Hepatocyte (in vitro differentiated cells): Measurements from ENCODE around the gene ZNF514. TPM values are rescaled to one million over a fixed set of nuclear protein-coding genes. Genes with fewer than 3 reads are reported as not detected.

Experiments
- DNase-seq: peaks from one replicate; pipeline ENCODE4 v3.0.0-alpha.2; 2016; ENCODE audit warnings: low spot score
- H2AFZ ChIP-seq: fragments of 200-600 bp; sonication (generic); 2 replicates; pipeline ENCODE4 v1.6.0; 2016; ENCODE audit warnings: antibody characterized with exemption, mild to moderate bottlenecking
- H3K27ac ChIP-seq: fragments of 200-600 bp; sonication (generic); 2 replicates; pipeline ENCODE4 v1.5.1; 2016; ENCODE audit warnings: mild to moderate bottlenecking
- H3K27me3 ChIP-seq: fragments of 200-600 bp; sonication (generic); 2 replicates; pipeline ENCODE4 v1.6.1; 2016
- H3K36me3 ChIP-seq: fragments of 200-600 bp; sonication (generic); replicated peaks from 2 replicates; pipeline ENCODE4 v1.5.1; 2016; ENCODE audit warnings: low read depth; ENCODE audit not compliant: insufficient read depth
- H3K4me1 ChIP-seq: fragments of 200-600 bp; sonication (generic); 2 replicates; pipeline ENCODE4 v1.5.1; 2016; ENCODE audit warnings: mild to moderate bottlenecking, moderate library complexity; ENCODE audit not compliant: insufficient read depth
- H3K4me2 ChIP-seq: fragments of 200-600 bp; sonication (generic); 2 replicates; pipeline ENCODE4 v1.6.0; 2016
- H3K4me3 ChIP-seq: fragments of 200-600 bp; sonication (generic); 2 replicates; pipeline ENCODE4 v1.5.1; 2016; ENCODE audit warnings: mild to moderate bottlenecking
- H3K79me2 ChIP-seq: fragments of 200-600 bp; sonication (generic); 2 replicates; pipeline ENCODE4 v1.6.0; 2017; ENCODE audit warnings: mild to moderate bottlenecking
- H3K9me2 ChIP-seq: fragments of 200-600 bp; sonication (generic); replicated peaks from 2 replicates; pipeline ENCODE4 v1.6.0; 2017; ENCODE audit warnings: mild to moderate bottlenecking; ENCODE audit not compliant: insufficient read depth
- H3K9me3 ChIP-seq: fragments of 200-600 bp; sonication (generic); 2 replicates; pipeline ENCODE4 v1.5.1; 2016; ENCODE audit warnings: low read depth, mild to moderate bottlenecking
- H4K20me1 ChIP-seq: fragments of 200-600 bp; sonication (generic); 2 replicates; pipeline ENCODE4 v1.6.0; 2016; ENCODE audit warnings: mild to moderate bottlenecking; ENCODE audit not compliant: insufficient read depth, poor library complexity, severe bottlenecking
- EZH2 ChIP-seq: fragments of 200-600 bp; sonication (generic); IDR thresholded peaks from 2 replicates; pipeline ENCODE4 v1.6.1; 2016; ENCODE audit warnings: antibody characterized with exemption, mild to moderate bottlenecking, borderline replicate concordance
- EZH2phosphoT487 ChIP-seq: fragments of 200-600 bp; sonication (generic); IDR thresholded peaks from one replicate; pipeline ENCODE4 v1.6.1; 2018; ENCODE audit warnings: antibody characterized with exemption, mild to moderate bottlenecking, low read depth, moderate library complexity; ENCODE audit not compliant: unreplicated experiment, severe bottlenecking
- WGBS: methylation state at CpG from one replicate; pipeline ENCODE4 v1.1.6; 2016; ENCODE audit warnings: low lambda C conversion rate; ENCODE audit errors: missing lambda C conversion rate; 5-methylcytosine and 5-hydroxymethylcytosine counted together
- polyA plus RNA-seq: library from polyadenylated mRNA; unstranded; fragments of >200 nt; fragmentation: Nextera tagmentation; extraction: Ambion mirVana; gene quantifications from 2 replicates; pipeline ENCODE4 v1.2.1, GENCODE V29; 2016
- total RNA-seq: library from RNA; depleted of rRNA; stranded (reverse); fragments of >200 nt; gene quantifications from 2 replicates; pipeline ENCODE4 v1.2.3, GENCODE V29; 2014
- TF ChIP-seq, protein P1 (sequence below): fragments of 200-600 bp; sonication (generic); IDR thresholded peaks from 2 replicates; pipeline ENCODE4 v1.5.1; 2016; ENCODE audit warnings: antibody characterized with exemption, mild to moderate bottlenecking; ENCODE audit not compliant: poor library complexity

The ZNF514 gene
- total and polyA plus RNA-seq, 2 experiments from 2014 or later = 4.2 to 14.6 TPM

DNA sequence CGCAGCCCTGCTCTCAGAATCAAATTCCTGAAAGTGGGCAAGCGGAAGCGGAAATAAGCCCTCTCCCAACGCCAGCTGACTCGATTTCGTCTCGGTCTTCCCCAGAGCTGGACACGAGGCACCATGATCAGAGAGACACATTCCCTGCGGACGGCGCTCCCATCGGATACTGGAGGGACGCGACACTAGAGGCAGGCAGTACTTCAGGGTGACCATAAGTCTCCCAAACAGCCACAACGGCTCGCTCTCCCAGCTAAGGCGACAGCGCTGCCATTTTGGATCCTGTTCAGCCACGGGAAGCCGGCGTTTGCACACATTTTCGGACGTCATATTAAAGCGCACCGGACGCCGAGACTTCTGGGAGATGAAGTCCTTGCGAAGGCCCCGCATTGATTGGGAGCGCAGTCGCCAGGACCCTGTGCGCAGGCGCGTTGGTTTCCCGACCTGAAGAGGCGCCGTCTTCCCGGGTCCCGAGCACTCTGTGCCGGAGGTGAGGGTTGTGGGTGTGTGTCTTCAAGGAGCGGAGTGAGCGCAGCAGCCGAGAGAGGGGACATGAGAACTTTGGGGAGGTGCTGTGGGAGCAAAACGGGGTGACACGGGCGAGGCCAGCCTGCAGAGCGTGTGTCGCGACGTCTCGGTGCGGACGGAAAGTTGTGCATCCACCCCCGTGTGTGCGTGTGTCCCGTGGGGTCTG, 5.9 kb upstream of the ZNF514 start, which contains the start of gene ZNF2:
ZNF2 (plus strand) TSS at position 439 of the 694 bp plus-strand sequence. CDS start 10,418 bp downstream, outside the sequence.
- H3K79me2 ChIP-seq = peaks cover 29% of the 10 kb centered on the region

DNA sequence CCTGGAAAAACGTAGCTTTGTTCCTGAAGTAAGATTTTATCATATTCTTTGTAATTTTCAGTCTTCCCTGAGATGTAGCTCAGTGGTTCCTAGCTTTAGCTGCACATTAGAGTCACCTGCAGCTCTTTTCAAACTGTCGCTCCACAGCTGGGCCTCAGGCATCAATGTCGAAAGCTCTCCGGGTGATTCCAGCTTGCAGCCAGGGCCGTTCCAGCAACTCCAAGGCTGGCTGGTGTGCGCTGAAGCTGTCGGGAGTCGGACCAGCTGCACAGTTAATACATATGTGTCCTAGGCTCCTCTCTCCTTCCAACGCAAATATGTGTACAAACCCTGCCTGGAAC, 5.4 kb upstream of the ZNF514 start:
- Histone ChIP-seq H3K27me3 (no peaks in the 10 kb centered on the region), H3K9me3 (no peaks in the 10 kb centered on the region), H3K4me3 (peak overlapping the region; percentile 73), H3K4me1 (peaks cover 14% of the 10 kb centered on the region), H4K20me1 (no peaks in the 10 kb centered on the region), H3K79me2 (peaks cover 29% of the 10 kb centered on the region), H3K36me3 (no peaks in the 10 kb centered on the region), H3K4me2 (peak overlapping the region; percentile 93), H3K9me2 (no peaks in the 10 kb centered on the region), H3K27ac (peak overlapping the region; percentile 99), H2AFZ (peak overlapping the region; percentile 91)
- WGBS = 2% methylated on average over 9 of the region's 9 CpGs
- TF ChIP-seq EZH2phosphoT487 (no peak), EZH2 (no peak)
- TF ChIP-seq, protein P1, sequence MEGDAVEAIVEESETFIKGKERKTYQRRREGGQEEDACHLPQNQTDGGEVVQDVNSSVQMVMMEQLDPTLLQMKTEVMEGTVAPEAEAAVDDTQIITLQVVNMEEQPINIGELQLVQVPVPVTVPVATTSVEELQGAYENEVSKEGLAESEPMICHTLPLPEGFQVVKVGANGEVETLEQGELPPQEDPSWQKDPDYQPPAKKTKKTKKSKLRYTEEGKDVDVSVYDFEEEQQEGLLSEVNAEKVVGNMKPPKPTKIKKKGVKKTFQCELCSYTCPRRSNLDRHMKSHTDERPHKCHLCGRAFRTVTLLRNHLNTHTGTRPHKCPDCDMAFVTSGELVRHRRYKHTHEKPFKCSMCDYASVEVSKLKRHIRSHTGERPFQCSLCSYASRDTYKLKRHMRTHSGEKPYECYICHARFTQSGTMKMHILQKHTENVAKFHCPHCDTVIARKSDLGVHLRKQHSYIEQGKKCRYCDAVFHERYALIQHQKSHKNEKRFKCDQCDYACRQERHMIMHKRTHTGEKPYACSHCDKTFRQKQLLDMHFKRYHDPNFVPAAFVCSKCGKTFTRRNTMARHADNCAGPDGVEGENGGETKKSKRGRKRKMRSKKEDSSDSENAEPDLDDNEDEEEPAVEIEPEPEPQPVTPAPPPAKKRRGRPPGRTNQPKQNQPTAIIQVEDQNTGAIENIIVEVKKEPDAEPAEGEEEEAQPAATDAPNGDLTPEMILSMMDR = no peak
- DNase-seq = no peak

More for the DNA sequence above, 5.9 kb upstream of the ZNF514 start, which contains the start of gene ZNF2:
- Histone ChIP-seq H3K27me3 (no peaks in the 10 kb centered on the region), H3K4me2 (peak within 1 kb of the TSS; percentile 93), H3K9me3 (no peaks in the 10 kb centered on the region), H3K4me1 (peaks cover 14% of the 10 kb centered on the region), H3K9me2 (no peaks in the 10 kb centered on the region), H4K20me1 (no peaks in the 10 kb centered on the region), H3K27ac (peak within 1 kb of the TSS; percentile 99), H3K36me3 (no peaks in the 10 kb centered on the region), H2AFZ (peak within 1 kb of the TSS; percentile 91), H3K4me3 (peak within 1 kb of the TSS; percentile 73)
- DNase-seq = peak; percentile 99
- WGBS = 2% methylated on average over 54 of the region's 56 CpGs
- TF ChIP-seq, protein P1 = no peak
- TF ChIP-seq EZH2 (no peak), EZH2phosphoT487 (no peak)

DNA sequence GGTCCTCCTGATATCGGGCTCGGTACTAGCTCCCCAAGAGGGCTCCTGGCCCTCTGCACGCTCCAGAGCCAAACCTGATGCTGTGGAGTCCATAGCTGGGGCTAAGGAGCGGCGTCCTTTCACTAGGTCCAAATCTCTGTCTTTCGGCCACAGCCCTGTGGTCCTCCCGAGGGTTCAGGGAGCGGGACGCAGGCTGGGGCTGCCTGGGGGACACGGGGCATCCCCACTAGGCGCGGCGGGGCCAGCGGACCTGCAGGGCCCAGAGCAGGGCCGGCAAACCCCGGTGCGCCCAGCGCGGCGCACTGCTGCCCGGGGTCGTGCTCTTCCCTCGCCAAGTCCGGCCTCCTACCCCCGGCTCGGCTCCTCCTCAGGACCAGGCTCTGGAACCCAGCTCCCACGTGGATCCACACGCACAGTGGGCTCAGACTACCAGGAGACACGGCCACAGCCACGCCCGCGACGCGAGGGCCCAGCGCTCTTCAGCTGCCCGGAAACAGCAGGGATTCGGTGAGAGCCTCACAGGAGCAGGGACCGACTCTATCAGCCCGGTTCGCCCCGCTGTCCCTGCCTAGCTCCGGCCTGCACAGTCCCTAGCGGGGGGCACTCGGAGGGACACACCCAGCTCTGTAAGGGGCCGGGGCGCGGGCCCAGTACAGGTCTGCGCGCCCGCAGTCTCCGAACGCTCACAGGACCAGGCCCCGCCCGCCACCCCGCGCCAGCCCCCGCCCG, 593 bp downstream of the ZNF514 start:
- Histone ChIP-seq H3K9me3 (peaks cover 6% of the 10 kb centered on the region), H3K27me3 (no peaks in the 10 kb centered on the region), H3K36me3 (peaks cover 6% of the 10 kb centered on the region), H3K9me2 (no peaks in the 10 kb centered on the region), H4K20me1 (no peaks in the 10 kb centered on the region), H3K79me2 (peaks cover 20% of the 10 kb centered on the region), H2AFZ (peak overlapping the region; percentile 89), H3K27ac (peak overlapping the region; percentile 74), H3K4me1 (peaks cover 6% of the 10 kb centered on the region), H3K4me2 (peak overlapping the region; percentile 99), H3K4me3 (peak overlapping the region; percentile 55)
- DNase-seq = peak; percentile 62
- no peak for TF ChIP-seq EZH2
- 14% methylated on average over 16 of the region's 58 CpGs for WGBS

DNA sequence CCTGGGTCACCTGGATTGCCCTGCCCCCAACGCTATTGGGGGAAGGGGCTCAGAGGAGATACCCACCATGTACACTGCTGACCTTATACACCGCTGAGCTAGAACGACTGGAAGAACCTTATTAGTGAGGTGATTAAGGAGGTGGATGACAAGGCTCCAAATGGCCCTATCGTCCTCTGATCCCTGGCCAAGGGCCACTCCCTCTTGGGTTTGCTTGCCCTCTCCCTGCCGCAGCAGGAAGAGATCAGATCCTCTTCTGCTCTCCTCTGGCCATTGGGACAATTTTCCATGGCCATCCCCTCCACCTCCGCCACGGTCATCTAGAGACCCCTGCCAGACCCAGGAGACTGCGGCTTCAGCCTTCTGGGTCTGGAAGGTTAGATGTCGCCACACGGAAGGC, 1.2 kb downstream of the ZNF514 start:
- Histone ChIP-seq H3K4me2 (peak overlapping the region; percentile 99), H3K9me2 (no peaks in the 10 kb centered on the region), H3K27ac (peak overlapping the region; percentile 74), H4K20me1 (no peaks in the 10 kb centered on the region), H3K27me3 (no peaks in the 10 kb centered on the region), H2AFZ (peak overlapping the region; percentile 89), H3K4me1 (peaks cover 5% of the 10 kb centered on the region), H3K9me3 (peaks cover 12% of the 10 kb centered on the region), H3K36me3 (peaks cover 6% of the 10 kb centered on the region), H3K4me3 (peak overlapping the region; percentile 55), H3K79me2 (peaks cover 14% of the 10 kb centered on the region)
- WGBS = 73% methylated on average over 10 of the region's 10 CpGs
- TF ChIP-seq EZH2 (no peak), EZH2phosphoT487 (no peak)
- TF ChIP-seq, protein P1 = no peak
- DNase-seq = no peak
